Hepatocyte (in vitro differentiated cells): Measurements from ENCODE around the gene ZFPL1. TPM values are rescaled to one million over a fixed set of nuclear protein-coding genes. Genes with fewer than 3 reads are reported as not detected.

ENCODE experiments used
- DNase-seq: peaks from one replicate; pipeline ENCODE4 v3.0.0-alpha.2; 2016; ENCODE audit warnings: low spot score
- H2AFZ ChIP-seq: fragments of 200-600 bp; sonication (generic); 2 replicates; pipeline ENCODE4 v1.6.0; 2016; ENCODE audit warnings: antibody characterized with exemption, mild to moderate bottlenecking
- H3K27ac ChIP-seq: fragments of 200-600 bp; sonication (generic); 2 replicates; pipeline ENCODE4 v1.5.1; 2016; ENCODE audit warnings: mild to moderate bottlenecking
- H3K27me3 ChIP-seq: fragments of 200-600 bp; sonication (generic); 2 replicates; pipeline ENCODE4 v1.6.1; 2016
- H3K36me3 ChIP-seq: fragments of 200-600 bp; sonication (generic); replicated peaks from 2 replicates; pipeline ENCODE4 v1.5.1; 2016; ENCODE audit warnings: low read depth; ENCODE audit not compliant: insufficient read depth
- H3K4me1 ChIP-seq: fragments of 200-600 bp; sonication (generic); 2 replicates; pipeline ENCODE4 v1.5.1; 2016; ENCODE audit warnings: mild to moderate bottlenecking, moderate library complexity; ENCODE audit not compliant: insufficient read depth
- H3K4me2 ChIP-seq: fragments of 200-600 bp; sonication (generic); 2 replicates; pipeline ENCODE4 v1.6.0; 2016
- H3K4me3 ChIP-seq: fragments of 200-600 bp; sonication (generic); 2 replicates; pipeline ENCODE4 v1.5.1; 2016; ENCODE audit warnings: mild to moderate bottlenecking
- H3K79me2 ChIP-seq: fragments of 200-600 bp; sonication (generic); 2 replicates; pipeline ENCODE4 v1.6.0; 2017; ENCODE audit warnings: mild to moderate bottlenecking
- H3K9me2 ChIP-seq: fragments of 200-600 bp; sonication (generic); replicated peaks from 2 replicates; pipeline ENCODE4 v1.6.0; 2017; ENCODE audit warnings: mild to moderate bottlenecking; ENCODE audit not compliant: insufficient read depth
- H3K9me3 ChIP-seq: fragments of 200-600 bp; sonication (generic); 2 replicates; pipeline ENCODE4 v1.5.1; 2016; ENCODE audit warnings: low read depth, mild to moderate bottlenecking
- H4K20me1 ChIP-seq: fragments of 200-600 bp; sonication (generic); 2 replicates; pipeline ENCODE4 v1.6.0; 2016; ENCODE audit warnings: mild to moderate bottlenecking; ENCODE audit not compliant: insufficient read depth, poor library complexity, severe bottlenecking
- CTCF ChIP-seq: fragments of 200-600 bp; sonication (generic); IDR thresholded peaks from 2 replicates; pipeline ENCODE4 v1.5.1; 2016; ENCODE audit warnings: antibody characterized with exemption, mild to moderate bottlenecking; ENCODE audit not compliant: poor library complexity
- EZH2 ChIP-seq: fragments of 200-600 bp; sonication (generic); IDR thresholded peaks from 2 replicates; pipeline ENCODE4 v1.6.1; 2016; ENCODE audit warnings: antibody characterized with exemption, mild to moderate bottlenecking, borderline replicate concordance
- EZH2phosphoT487 ChIP-seq: fragments of 200-600 bp; sonication (generic); IDR thresholded peaks from one replicate; pipeline ENCODE4 v1.6.1; 2018; ENCODE audit warnings: antibody characterized with exemption, mild to moderate bottlenecking, low read depth, moderate library complexity; ENCODE audit not compliant: unreplicated experiment, severe bottlenecking
- WGBS: methylation state at CpG from one replicate; pipeline ENCODE4 v1.1.6; 2016; ENCODE audit warnings: low lambda C conversion rate; ENCODE audit errors: missing lambda C conversion rate; 5-methylcytosine and 5-hydroxymethylcytosine counted together
- polyA plus RNA-seq: library from polyadenylated mRNA; unstranded; fragments of >200 nt; fragmentation: Nextera tagmentation; extraction: Ambion mirVana; gene quantifications from 2 replicates; pipeline ENCODE4 v1.2.1, GENCODE V29; 2016
- total RNA-seq: library from RNA; depleted of rRNA; stranded (reverse); fragments of >200 nt; gene quantifications from 2 replicates; pipeline ENCODE4 v1.2.3, GENCODE V29; 2014

Gene ZFPL1
- total and polyA plus RNA-seq, 2 experiments from 2014 or later: 41.0 to 52.7 TPM

GRCh38 chr11:65036931-65037330 lies 47.1 kb upstream of the ZFPL1 start:
- Histone ChIP-seq H3K27me3 (no peaks in the 10 kb centered on the region), H3K36me3 (no peaks in the 10 kb centered on the region), H3K27ac (no peak overlapping the region), H3K4me2 (no peak overlapping the region), H4K20me1 (no peaks in the 10 kb centered on the region), H3K79me2 (peaks cover 3% of the 10 kb centered on the region), H3K9me3 (no peaks in the 10 kb centered on the region), H2AFZ (no peak overlapping the region), H3K4me3 (no peak overlapping the region), H3K9me2 (no peaks in the 10 kb centered on the region), H3K4me1 (peaks cover 4% of the 10 kb centered on the region)
- DNase-seq: no peak
- TF ChIP-seq EZH2 (no peak), EZH2phosphoT487 (no peak), CTCF (no peak)
- 92% methylated on average over 6 of the region's 6 CpGs for whole genome bisulfite sequencing

- Histone ChIP-seq H3K79me2 (peaks cover 23% of the 10 kb centered on the region), H2AFZ (peak overlapping the region; percentile 30), H3K27me3 (no peaks in the 10 kb centered on the region), H3K9me3 (no peaks in the 10 kb centered on the region), H3K4me2 (peak overlapping the region; percentile 98), H4K20me1 (no peaks in the 10 kb centered on the region), H3K27ac (peak overlapping the region; percentile 88), H3K4me3 (peak overlapping the region; percentile 94), H3K9me2 (no peaks in the 10 kb centered on the region), H3K4me1 (peaks cover 4% of the 10 kb centered on the region), H3K36me3 (no peaks in the 10 kb centered on the region)
- 28% methylated on average over 7 of the region's 7 CpGs for WGBS
- no peak for DNase-seq
- no peak for TF ChIP-seq CTCF
Observed at GRCh38 chr11:65040520-65040846, 43.5 kb upstream of the ZFPL1 start.

DNA sequence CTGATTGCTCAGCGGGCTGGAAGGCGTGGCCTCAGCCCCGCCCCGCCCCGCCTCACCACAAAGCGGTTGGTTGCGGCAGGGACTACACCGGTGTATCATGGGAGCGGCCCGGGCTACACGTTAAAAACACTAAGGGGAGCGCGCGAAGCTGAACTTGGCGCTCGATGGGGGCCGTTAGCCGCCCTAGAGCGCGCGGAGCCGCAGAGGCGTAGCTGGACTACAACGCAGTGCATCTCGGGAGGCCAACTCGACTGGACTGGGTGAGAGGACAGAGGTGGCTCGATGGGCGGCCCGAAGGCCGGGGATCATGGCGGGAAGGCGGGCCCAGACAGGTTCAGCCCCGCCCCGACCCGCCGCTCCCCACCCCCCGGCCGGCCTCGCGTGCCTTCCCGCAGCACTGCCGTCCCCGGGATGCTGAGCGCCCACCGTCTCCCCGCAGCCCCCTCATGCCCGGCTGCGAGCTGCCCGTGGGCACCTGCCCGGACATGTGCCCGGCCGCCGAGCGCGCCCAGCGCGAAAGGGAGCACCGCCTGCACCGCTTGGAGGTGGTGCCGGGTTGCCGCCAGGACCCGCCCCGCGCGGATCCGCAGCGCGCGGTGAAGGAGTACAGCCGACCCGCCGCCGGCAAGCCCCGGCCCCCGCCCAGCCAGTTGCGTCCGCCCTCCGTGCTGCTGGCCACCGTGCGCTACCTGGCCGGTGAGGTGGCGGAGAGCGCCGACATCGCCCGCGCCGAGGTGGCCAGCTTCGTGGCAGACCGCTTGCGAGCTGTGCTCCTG lies 43.0 kb upstream of the ZFPL1 start, which contains the start of gene SAC3D1:
SAC3D1 (plus strand) TSS at position 364 of the 776 bp plus-strand sequence; CDS start at position 447, 83 bp downstream.
- Histone ChIP-seq H3K9me3 (no peaks in the 10 kb centered on the region), H4K20me1 (no peaks in the 10 kb centered on the region), H3K4me3 (peak within 1 kb of the TSS; percentile 94), H3K79me2 (peaks cover 23% of the 10 kb centered on the region), H2AFZ (peak within 1 kb of the TSS; percentile 30), H3K27me3 (no peaks in the 10 kb centered on the region), H3K36me3 (no peaks in the 10 kb centered on the region), H3K9me2 (no peaks in the 10 kb centered on the region), H3K27ac (peak within 1 kb of the TSS; percentile 88), H3K4me1 (peaks cover 4% of the 10 kb centered on the region), H3K4me2 (peak within 1 kb of the TSS; percentile 98)
- peak; percentile 95 for DNase-seq
- TF ChIP-seq CTCF: no peak
- no peak for TF ChIP-seq EZH2phosphoT487
- TF ChIP-seq EZH2: no peak
- under 1% methylated on average over 54 of the region's 91 CpGs for WGBS
